Endothelial cell of umbilical vein (primary cell): ENCODE results near the gene GRAPL.
"Not testable (repeated sequence)": the region's sequence is repeated elsewhere in the genome, so short reads cannot be mapped to it uniquely, and the experiment has no call there.

Experiments used
- CTCF ChIP-seq, 2 donors: IDR thresholded peaks; 1 replicate in 1 of 2; 2 replicates in 1 of 2; pipeline ENCODE4 v1.5.1; 2011; ENCODE audit warnings: low read length in 2 of 2, mild to moderate bottlenecking in 2 of 2, moderate library complexity in 2 of 2, control low read depth in 1 of 2, inconsistent platforms in 1 of 2, low read depth in 1 of 2; ENCODE audit not compliant: insufficient read depth in 1 of 2; ENCODE audit errors: extremely low read depth in 1 of 2
- EZH2 ChIP-seq: IDR thresholded peaks from 2 replicates; pipeline ENCODE4 v1.6.1; 2012; ENCODE audit warnings: borderline replicate concordance, low read depth, mild to moderate bottlenecking, moderate library complexity, low read length, inconsistent platforms; ENCODE audit not compliant: severe bottlenecking
- FOS ChIP-seq: IDR thresholded peaks from 2 replicates; pipeline ENCODE4 v1.6.1; 2011; ENCODE audit warnings: mild to moderate bottlenecking, low read length, moderate library complexity, borderline replicate concordance; ENCODE audit not compliant: insufficient read depth
- GATA2 ChIP-seq: IDR thresholded peaks from 2 replicates; pipeline ENCODE4 v1.7.0; 2011; ENCODE audit warnings: low read depth, mild to moderate bottlenecking, moderate library complexity, mixed read lengths, low read length; ENCODE audit not compliant: insufficient read length, insufficient read depth
- JUN ChIP-seq: IDR thresholded peaks from 2 replicates; pipeline ENCODE4 v1.6.1; 2011; ENCODE audit warnings: borderline replicate concordance, low read depth; ENCODE audit not compliant: insufficient read length, insufficient read depth
- MAX ChIP-seq: IDR thresholded peaks from 2 replicates; pipeline ENCODE4 v1.6.1; 2011; ENCODE audit not compliant: insufficient read depth, insufficient read length
- MYC ChIP-seq: IDR thresholded peaks from one replicate; pipeline ENCODE4 v1.6.1; 2011; ENCODE audit warnings: mild to moderate bottlenecking, low read depth, low read length
- POLR2A ChIP-seq: IDR thresholded peaks from 2 replicates; pipeline ENCODE4 v1.6.1; 2012; ENCODE audit warnings: low read depth, mild to moderate bottlenecking, control low read depth, low read length
- POLR2AphosphoS5 ChIP-seq: IDR thresholded peaks from 2 replicates; pipeline ENCODE4 v1.6.1; 2012; ENCODE audit warnings: low read depth, mild to moderate bottlenecking, control low read depth, low read length, moderate library complexity; ENCODE audit not compliant: insufficient read depth

DNA sequence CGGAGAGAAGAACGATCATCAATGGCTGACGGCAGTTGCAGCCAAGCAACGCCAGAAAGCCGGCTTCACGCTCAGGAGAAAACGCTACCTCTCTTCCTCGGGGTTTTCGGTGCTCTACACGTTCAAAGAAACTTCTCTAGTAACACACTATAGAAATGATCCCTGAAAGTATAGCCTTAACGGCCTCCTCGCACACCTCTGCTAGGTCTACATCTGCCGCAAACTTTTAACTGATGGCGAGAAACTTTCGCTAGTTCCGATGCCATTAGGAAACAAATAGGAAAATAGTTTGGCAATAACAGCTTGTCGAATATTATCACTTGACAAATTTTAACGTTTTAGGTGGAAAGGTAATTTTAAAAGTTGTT, 14.9 kb upstream of the GRAPL start:
- not testable (repeated sequence) for TF ChIP-seq POLR2AphosphoS5; MAX; POLR2A; CTCF (IDR thresholded peaks at IDR 0.05; ENCODE audit: extremely low read depth in 1 of 2, insufficient read depth in 1 of 2, low read depth in 1 of 2, low read length in 2 of 2); FOS; GATA2; EZH2; MYC; JUN
